Suppressor macrophage treated with lipopolysaccharide for 4 hours (primary cell): ENCODE measurements around the gene CLP1.

Experiments
- DNase-seq: peaks from one replicate; pipeline ENCODE4 v3.0.0-alpha.2; 2020

CLP1 gene

GRCh38 chr11:57657194-57658022 is at the start of gene CLP1:
Gene CLP1 (plus strand): TSS chr11:57657762. CDS start chr11:57659477, 1,715 bp downstream.
- peak; percentile 99 for DNase-seq

- no peak for DNase-seq
Measured at GRCh38 chr11:57610170-57610569, 47.4 kb upstream of the CLP1 start.

DNA sequence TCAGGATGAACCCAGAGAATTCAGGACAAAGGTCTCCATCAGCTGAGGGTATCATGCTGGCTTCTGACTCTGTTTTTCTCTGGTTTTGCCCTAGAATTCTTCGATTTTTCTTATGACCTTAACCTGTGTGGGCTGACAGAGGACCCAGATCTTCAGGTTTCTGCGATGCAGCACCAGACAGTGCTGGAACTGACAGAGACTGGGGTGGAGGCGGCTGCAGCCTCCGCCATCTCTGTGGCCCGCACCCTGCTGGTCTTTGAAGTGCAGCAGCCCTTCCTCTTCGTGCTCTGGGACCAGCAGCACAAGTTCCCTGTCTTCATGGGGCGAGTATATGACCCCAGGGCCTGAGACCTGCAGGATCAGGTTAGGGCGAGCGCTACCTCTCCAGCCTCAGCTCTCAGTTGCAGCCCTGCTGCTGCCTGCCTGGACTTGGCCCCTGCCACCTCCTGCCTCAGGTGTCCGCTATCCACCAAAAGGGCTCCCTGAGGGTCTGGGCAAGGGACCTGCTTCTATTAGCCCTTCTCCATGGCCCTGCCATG is 43.3 kb upstream of the CLP1 start:
- DNase-seq = no peak

DNA sequence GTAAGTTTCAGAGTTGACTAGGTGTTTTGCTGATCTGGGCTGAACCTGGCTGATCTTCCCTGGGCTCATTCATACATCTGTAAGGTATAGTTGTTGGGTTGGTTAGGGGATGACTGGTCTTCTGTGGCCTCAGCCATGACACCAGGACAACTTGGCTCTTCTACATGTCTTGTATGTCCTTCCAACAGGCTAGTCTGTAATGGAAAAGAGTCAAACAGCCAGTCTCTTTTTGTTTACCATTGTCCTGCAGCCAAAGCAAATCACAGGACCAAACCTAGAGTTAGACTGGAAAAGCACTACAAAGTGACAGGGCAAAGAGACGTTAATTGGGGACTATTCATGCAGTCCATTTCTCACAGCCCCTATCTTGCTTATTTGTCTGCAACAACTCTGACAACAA is 42.3 kb upstream of the CLP1 start:
- no peak for DNase-seq

GRCh38 chr11:57616595-57616994 is 41.0 kb upstream of the CLP1 start:
- no peak for DNase-seq

- no peak for DNase-seq
Measured at GRCh38 chr11:57618438-57618837, 39.1 kb upstream of the CLP1 start.

DNA sequence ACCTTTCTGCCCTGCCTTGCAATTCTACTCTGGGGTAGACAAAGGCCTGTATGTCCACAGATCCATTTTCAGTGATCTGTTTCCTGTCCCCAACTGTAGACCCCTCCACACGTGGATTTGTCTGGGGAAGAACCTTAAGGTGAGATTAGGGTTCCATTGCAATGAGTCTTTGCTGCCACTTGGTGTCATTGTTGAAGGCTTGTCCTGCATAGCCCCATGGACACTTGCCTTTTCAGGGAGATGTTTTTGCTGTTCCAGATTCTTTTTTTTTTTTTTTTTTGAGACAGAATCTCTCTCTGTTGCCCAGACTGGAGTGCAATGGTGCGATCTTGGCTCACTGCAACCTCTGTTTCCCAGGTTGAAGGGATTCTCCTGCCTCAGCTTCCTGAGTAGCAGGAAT is 38.2 kb upstream of the CLP1 start:
- DNase-seq = no peak

GRCh38 chr11:57620467-57620866 is 37.1 kb upstream of the CLP1 start:
- no peak for DNase-seq

DNA sequence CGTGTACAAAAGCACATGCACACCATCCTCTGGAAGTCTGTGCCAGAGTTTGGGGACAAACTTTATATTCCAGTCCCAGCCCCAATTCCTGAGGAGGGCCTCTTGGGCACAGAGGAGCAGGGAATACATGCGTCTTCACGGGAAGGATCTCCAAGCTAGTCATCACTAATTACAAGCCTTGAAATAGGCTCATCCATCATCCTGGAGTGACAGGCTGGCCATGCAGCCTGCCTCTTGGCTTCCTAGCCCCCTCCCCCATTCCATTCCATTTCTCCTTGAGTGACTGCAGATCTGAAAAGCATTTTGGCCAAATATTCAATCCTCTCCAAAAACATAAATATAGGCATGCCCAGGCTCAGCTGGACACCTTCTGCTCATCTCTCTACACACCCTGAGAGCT is 35.3 kb upstream of the CLP1 start:
- DNase-seq = no peak

DNA sequence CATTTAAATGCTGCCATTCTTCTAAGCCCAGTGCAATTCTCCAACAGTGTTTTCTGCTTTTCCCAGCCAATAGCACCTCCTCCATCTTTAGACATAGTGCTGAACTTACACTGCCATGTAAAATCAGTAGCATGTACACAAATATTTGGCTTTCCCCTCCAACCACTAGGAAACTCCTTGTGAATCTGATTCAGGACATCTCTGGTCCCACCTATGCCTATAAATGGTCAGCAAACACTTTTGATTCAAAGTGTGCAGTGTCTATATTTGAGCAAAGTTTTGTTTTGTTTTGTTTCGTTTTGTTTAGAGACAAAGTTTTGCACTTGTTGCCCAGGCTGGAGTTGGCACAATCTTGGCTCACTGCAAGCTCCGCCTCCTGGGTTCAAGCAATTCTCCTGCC is 32.7 kb upstream of the CLP1 start:
- no peak for DNase-seq

DNA sequence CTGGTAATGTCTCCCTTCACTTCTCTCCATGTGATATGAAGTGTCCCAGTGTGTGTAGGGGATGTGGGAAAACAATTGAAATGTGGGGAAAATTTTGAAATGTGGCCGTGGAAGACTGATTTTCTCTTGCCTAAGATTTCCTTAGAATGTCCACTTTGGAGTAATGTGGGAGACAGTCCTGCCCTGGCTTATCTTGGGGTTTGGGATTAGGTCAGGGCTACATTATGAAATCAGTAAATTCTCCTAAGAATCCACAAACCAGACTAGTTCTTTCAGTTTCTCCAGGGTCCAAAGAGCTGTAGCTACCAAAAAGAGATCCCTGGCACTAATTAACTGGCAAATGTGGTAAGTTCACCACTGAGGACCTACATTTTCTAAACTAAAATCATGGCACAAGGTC is 30.7 kb upstream of the CLP1 start:
- DNase-seq = no peak

GRCh38 chr11:57630171-57630570 is 27.4 kb upstream of the CLP1 start:
- peak; percentile 3 for DNase-seq

DNA sequence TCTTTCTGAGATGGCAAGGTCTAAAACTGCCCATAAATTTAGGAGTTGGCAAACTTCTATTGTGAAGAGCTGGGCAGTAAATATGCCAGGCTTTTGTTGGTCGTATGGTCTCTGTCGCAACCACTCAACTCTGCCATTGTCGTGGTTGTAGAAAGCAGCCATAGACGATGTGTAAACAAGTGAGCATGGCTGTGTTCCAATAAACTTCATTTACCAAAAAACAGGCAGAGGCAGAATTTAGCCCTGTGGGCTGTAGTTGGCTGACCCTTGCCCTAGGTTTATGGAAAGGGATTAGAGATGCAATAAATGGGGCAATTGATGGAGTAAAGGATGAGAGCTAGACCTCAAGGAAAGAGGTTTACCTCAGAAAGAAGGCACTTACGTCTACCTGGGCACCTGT is 25.4 kb upstream of the CLP1 start:
- DNase-seq = no peak

- no peak for DNase-seq
Measured at GRCh38 chr11:57633394-57634070, 24.0 kb upstream of the CLP1 start.

- DNase-seq = no peak
Measured at GRCh38 chr11:57634311-57634710, 23.3 kb upstream of the CLP1 start.

DNA sequence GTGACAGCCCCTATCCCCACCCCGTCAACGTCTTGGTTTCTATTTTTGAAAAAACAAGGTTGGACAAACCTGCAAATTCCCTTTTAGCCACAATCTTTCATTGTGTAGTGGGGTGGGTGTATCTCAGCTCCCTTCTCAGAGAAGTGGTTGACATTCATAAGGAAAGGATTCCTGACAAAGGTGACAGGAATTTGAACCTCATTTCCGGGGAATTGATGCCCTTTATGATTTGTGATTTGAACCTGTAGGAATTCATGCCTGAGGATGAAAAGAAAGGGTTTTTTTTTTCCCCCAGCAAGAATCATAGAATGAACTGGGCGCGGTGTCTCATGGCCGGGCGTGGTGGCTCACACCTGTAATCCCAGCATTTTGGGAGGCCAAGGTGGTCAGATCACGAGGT is 22.3 kb upstream of the CLP1 start:
- DNase-seq = no peak

GRCh38 chr11:57637626-57638004 is 19.9 kb upstream of the CLP1 start:
- DNase-seq = no peak

GRCh38 chr11:57638005-57638781 is 19.4 kb upstream of the CLP1 start:
- no peak for DNase-seq

DNA sequence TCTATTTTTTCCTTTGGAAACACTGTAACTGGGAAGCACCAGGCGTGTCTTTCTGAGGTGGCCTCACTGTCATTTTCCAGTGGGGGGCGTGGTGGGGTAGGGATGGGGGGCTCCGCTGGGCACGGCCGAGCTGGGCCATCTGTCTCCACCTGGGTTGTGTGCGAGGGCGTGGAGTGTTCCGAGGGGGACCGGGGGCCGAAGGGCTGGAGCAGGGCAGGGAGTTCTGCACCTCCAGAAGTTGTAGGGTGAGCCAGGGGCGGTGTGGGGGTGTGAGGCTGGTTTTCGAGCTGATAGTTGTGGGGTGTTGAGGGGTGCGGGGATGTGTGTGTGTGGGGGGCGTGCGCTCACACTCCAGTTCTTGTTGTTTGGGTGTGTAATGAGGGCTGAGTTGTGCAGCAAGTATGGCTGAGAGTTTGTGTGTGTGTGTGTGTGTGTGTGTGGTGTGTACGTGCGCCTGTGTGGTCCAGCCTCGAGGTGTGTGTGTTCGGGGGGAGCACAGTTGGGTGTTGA is 18.7 kb upstream of the CLP1 start:
- DNase-seq = no peak

DNA sequence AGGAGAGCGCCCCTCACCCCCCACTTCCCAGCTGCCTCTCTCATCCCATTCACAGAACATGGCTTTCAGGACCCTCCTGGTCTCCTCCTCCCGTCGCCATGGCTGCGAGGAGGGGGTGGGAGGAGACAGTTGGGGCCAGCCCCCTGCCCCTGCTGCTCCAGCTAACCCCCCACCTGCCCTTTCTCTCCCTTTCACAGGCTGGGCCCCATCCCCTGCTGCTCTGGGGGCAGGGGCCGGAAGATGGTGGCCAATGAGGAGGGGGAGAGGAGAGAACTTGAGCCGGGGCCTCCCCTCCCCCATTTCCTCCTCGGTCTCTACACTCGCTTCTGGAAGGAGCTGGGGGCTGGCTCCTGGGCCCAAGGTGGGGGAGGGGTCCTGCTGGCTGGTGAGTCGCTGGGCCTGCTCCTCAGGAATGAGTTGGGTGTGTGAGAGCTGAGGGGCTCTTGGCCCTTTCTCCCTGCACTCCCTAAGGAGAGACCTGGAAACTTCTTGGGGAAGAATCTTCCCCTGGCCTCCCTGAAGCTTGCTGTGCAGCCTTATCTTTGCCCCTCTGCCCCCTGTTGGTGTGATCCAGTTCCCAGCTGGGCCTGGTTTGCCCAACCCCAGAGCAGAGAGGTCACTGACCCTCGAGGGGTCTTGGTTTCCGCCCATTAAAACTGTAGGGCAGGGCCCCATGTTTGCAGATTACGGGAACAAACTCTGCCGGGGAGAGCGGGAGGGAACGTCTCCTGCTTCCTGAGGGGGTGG is 18.1 kb upstream of the CLP1 start:
- DNase-seq = no peak

DNA sequence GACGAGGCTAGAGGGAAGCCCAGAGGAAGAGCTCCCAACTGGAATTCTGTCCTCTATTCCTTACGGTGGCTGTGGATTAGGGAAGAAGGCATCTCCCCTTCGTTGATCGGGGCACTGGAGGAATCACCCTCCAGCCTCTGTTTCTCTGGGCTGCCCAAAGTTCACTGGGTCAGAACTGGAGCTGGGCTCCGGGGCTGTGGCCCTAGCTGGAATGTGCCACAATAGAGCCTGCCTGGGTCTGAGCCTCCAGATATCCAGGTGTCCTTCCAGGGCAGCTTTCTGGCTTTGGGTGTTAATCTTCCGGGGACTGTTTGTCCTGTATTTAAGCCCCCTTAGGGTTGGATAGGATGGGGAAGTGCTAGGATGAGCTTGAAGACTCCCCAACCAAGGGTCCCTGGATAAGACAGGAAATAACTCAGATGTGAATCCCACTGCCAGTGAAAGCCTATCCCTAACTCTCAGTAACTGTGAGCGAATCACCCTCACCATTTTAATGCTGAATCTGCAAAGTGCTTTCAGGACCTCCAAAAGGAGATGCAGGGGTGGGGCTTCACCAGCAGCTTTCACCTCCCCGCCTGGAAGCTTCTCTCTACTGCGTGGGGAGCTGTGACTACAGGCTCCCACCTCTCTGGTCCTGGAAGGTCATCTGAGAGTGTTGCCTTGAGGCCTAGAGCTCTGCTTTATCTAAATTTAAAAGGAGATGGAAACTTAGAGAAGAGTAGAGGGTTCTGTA is 17.3 kb upstream of the CLP1 start:
- DNase-seq = no peak
